ENCODE results near the gene ADO.
"Not testable (repeated sequence)": the region's sequence is repeated elsewhere in the genome, so short reads cannot be mapped to it uniquely, and the experiment has no call there.

Gene ADO

DNA sequence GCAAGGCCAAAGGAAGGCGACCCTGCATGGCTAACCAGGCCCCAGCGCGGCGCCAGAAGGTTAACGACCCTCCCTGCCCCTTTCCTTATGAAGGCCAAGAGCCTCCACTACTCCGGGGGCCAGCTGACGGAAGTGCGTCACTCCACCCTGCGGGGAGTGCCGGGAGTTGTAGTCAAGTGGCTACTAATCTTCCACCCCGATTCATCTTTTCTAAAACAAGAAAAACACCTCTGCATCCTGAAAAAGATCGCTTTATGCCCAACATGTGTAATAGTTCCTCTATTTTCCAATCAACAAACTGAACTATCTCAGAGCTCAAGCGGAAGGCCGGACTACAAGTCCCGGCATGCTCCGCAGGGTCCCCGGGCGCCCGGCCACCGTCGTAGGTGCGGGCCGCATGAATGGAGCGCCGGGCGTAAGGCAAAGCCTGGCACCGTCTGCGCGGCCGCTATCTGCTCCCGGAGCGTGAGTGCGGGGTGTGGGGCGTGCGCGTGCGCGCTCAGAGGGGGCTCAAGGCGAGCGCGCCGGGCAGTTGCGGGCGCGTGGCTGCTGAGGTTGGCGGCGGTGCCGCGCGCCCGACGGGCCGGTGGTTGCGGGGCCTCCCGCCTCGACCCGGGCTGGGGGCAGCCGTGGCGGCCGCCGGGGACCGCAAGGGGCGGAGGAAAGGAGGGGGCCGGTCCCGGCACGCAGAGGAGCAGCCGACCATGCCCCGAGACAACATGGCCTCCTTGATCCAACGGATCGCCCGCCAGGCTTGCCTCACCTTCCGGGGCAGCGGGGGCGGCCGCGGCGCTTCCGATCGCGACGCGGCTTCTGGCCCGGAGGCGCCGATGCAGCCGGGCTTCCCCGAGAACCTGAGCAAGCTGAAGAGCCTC is at the start of gene ADO:
ADO (plus strand) TSS at position 365 of the 875 bp plus-strand sequence; CDS start at position 705, 340 bp downstream.
- peak; percentile 68 for DNase-seq (ENCODE audit: low spot score)

DNA sequence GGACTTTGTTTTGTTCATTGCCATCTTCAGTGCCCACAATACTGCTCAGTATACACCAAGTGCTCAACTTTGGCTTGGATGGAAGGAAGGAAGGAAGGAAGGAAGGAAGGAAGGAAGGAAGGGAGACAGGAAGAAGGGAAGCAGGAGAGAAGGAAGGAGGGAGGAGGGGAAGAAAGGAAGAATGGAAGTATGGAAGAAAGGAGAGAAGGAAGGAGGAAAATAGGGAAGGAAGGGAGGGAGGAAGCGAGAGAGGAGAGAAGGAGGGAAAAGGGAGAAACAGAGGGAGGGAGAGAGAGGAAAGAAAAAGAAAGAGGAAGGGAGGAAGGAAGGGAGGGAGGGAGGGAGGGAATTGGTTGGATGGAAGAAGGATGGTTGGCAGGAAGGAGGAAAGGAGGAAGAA is 49.6 kb upstream of the ADO start:
- no peak for DNase-seq (ENCODE audit: low spot score)

- DNase-seq (ENCODE audit: low spot score), result no peak
Observed at GRCh38 chr10:62755662-62756653, 48.6 kb upstream of the ADO start.

DNA sequence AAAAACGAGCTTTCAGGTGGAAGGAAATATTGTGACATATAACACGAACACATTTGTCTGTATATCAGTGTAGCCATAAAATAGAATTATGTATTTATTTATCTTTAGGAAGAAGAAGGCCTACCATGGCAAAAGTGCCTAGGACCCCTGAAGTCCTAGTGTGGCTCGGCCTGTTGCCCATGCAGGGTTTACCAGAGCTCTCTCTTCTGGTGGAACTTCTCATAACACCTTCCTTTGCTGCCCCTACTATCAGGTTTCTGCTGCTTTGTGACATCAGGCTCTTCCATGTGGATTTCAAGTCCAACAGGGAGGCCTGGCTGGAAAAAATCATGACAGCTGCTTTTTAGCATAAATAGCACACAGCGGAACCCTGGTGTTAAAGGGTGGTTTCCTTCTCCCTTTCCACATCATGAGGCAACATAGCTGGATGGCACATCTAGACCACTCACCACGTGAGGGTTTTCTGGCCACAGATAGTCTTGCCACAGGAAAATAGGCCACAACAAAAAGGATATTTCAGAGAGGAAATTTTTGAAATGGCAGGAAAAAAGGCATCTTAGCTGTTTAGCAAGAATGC is 44.8 kb upstream of the ADO start:
- DNase-seq (ENCODE audit: low spot score), result no peak

- no peak for DNase-seq (ENCODE audit: low spot score)
Observed at GRCh38 chr10:62760401-62760800, 44.1 kb upstream of the ADO start.

GRCh38 chr10:62761115-62761514 is 43.4 kb upstream of the ADO start:
- DNase-seq (ENCODE audit: low spot score), result no peak

GRCh38 chr10:62763155-62763554 is 41.4 kb upstream of the ADO start:
- no peak for DNase-seq (ENCODE audit: low spot score)

GRCh38 chr10:62764011-62764410 is 40.5 kb upstream of the ADO start:
- DNase-seq (ENCODE audit: low spot score), result no peak

DNA sequence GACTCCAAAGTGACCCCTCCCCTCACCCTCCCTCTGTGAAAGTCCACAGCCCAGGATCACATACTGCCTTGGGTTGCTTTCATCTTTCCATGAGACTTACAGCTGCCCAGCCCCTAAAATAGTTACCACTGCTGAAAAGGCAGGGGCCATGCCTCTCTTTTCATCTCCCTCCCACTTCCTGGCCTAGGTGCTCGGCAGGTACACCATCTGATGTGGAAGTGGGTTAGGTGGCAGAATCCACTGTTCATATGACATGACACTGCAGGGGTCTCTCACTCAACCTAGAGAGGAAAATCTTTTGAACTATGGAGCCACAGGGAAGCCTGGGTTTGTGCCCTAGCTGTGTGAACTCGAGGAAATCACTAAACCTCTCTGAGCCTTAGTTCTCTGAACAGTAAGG is 38.8 kb upstream of the ADO start:
- DNase-seq (ENCODE audit: low spot score), result no peak

- DNase-seq (ENCODE audit: low spot score), result no peak
Observed at GRCh38 chr10:62766386-62766785, 38.1 kb upstream of the ADO start.

- no peak for DNase-seq (ENCODE audit: low spot score)
Observed at GRCh38 chr10:62769574-62770242, 34.8 kb upstream of the ADO start.

- DNase-seq (ENCODE audit: low spot score), result no peak
Observed at GRCh38 chr10:62772186-62772974, 32.1 kb upstream of the ADO start.

DNA sequence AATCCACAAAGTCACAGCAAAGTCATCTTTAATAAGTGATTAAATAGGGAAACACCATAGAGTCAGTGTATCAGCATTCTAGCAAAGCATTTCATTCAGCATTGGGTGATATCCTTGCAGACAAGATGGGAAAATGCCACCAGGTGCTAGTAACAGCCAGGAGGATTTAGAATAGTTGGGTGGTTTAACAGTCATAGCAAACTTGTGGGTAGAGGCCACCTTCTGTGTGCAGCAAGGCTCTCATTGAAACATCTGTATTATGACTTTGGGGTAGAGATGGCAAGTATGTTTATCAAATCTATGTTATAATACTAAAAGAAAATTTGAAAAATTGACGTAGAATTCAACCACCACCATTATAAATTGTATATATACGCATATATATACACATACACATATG is 26.4 kb upstream of the ADO start:
- DNase-seq (ENCODE audit: low spot score), result no peak

DNA sequence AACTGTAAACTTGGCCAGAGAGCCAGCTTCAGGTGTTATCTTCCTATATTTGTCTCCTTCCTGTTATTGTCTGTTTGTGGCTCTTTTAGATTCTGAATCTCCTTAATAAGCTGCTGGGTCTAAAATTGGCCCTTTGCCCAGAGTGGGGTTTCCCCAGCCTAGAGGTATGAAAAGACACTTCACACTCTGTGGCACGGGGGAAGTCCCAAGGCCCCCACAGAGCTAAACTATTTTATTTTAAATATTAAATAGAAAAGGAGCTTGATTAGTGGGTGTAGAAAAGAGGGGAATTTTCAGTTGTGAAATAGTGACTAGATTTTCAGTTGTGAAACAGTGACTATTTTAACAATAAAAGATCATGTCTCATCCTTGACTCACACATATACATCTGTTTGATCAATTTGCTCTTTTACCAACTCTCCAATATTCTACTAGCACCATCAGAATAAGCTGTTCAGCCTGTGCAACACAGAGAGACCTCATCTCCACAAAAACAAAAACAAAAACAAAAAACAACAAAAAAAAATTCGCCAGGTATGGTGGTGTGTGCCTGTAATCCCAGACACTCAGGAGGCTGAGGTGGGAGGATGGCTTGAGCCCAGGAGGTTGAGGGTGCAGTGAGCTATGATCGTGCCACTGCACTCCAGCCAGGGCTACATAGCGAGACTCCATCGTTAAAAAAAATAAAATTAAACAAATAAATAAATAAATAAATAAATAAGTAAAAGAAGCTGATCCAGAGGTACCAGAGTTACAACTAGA is 24.9 kb upstream of the ADO start:
- DNase-seq (ENCODE audit: low spot score), result no peak

GRCh38 chr10:62784537-62784936 is 20.0 kb upstream of the ADO start:
- DNase-seq (ENCODE audit: low spot score), result not testable (repeated sequence)

- DNase-seq (ENCODE audit: low spot score), result not testable (repeated sequence)
Observed at GRCh38 chr10:62788285-62788684, 16.2 kb upstream of the ADO start.

- DNase-seq (ENCODE audit: low spot score), result no peak
Observed at GRCh38 chr10:62788861-62789467, 15.6 kb upstream of the ADO start.

DNA sequence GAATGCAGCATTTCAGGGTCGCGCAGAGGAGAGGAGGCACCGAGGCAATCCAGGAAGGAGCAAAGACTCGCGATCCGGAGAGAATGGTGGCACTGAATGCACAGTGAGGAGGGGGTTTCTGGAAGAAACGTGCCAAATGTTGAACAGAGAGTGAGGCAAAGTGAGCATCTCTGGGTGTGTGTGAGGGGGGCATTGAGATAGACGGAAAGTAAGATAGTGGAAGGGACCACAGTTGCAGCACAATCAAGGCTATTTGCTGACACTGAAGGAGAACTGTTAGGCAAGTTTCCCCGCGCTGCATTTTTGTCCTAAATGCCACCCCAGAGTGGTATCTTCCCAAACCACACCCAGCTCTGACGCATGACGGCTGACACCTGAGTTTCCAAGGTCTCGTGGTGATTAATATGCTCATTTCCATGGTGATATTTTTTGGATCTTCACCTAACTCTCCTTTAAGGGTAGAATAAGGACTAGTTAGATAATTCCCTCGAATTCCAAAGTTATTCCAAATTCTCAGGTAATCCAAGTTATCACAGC is 14.4 kb upstream of the ADO start:
- no peak for DNase-seq (ENCODE audit: low spot score)

- DNase-seq (ENCODE audit: low spot score), result no peak
Observed at GRCh38 chr10:62790571-62790970, 13.9 kb upstream of the ADO start.

GRCh38 chr10:62792261-62792660 is 12.3 kb upstream of the ADO start:
- no peak for DNase-seq (ENCODE audit: low spot score)

Measured in HuH-7.5 (cell line).